ENCODE measurements around the gene FHIT. TPM values are rescaled to one million over a fixed set of nuclear protein-coding genes. Genes with fewer than 3 reads are reported as not detected.

FHIT gene
- total RNA-seq, 2 donors from 2014 or later, result 10.4 to 15.8 TPM

GRCh38 chr3:60953351-60953750 lies 297.9 kb downstream of the FHIT start:
- Histone ChIP-seq H3K27ac (no peak overlapping the region), H3K36me3 (replicated peaks in 1 of 2; ENCODE audit: insufficient read depth in 1 of 2, low read depth in 2 of 2) (no peaks in the 10 kb centered on the region), H3K4me1 (no peaks in the 10 kb centered on the region), H3K9me3 (no peaks in the 10 kb centered on the region), H3K4me3 (no peak overlapping the region), H3K27me3 (no peaks in the 10 kb centered on the region)
- intact Hi-C loops (cut with DNase I), result no loop called here
- DNase-seq, result no peak
- no peak for TF ChIP-seq POLR2A (IDR thresholded peaks at IDR 0.05)
- TF ChIP-seq CTCF (IDR thresholded peaks at IDR 0.05), result no peak
- no peak for ATAC-seq
- 83 to 86% methylated on average over 5 of the region's 5 CpGs for WGBS, 2 donors

GRCh38 chr3:60952055-60952454 lies 299.2 kb downstream of the FHIT start:
- DNase-seq (no peak), ATAC-seq (no peak)
- no peak overlapping the region for H3K27ac ChIP-seq
- H3K9me3 ChIP-seq, result no peaks in the 10 kb centered on the region
- no peak overlapping the region for H3K4me3 ChIP-seq
- intact Hi-C loops (cut with DNase I), result no loop called here
- H3K36me3 ChIP-seq (replicated peaks in 1 of 2; ENCODE audit: insufficient read depth in 1 of 2, low read depth in 2 of 2), result no peaks in the 10 kb centered on the region
- TF ChIP-seq POLR2A (IDR thresholded peaks at IDR 0.05), result no peak
- TF ChIP-seq CTCF (IDR thresholded peaks at IDR 0.05), result no peak
- no peaks in the 10 kb centered on the region for H3K27me3 ChIP-seq
- H3K4me1 ChIP-seq, result no peaks in the 10 kb centered on the region
- 74 to 77% methylated on average over 6 of the region's 6 CpGs for WGBS, 2 donors

GRCh38 chr3:60949146-60949545 lies 302.1 kb downstream of the FHIT start:
- no peaks in the 10 kb centered on the region for H3K36me3 ChIP-seq (replicated peaks in 1 of 2; ENCODE audit: insufficient read depth in 1 of 2, low read depth in 2 of 2)
- DNase-seq (no peak), ATAC-seq (no peak)
- intact Hi-C loops (cut with DNase I), result no loop called here
- H3K27ac ChIP-seq, result no peak overlapping the region
- H3K4me1 ChIP-seq, result no peaks in the 10 kb centered on the region
- H3K4me3 ChIP-seq, result no peak overlapping the region
- WGBS, 2 donors, result 73 to 77% methylated on average over 3 of the region's 3 CpGs
- TF ChIP-seq POLR2A (IDR thresholded peaks at IDR 0.05) (no peak), CTCF (IDR thresholded peaks at IDR 0.05) (no peak)
- H3K27me3 ChIP-seq, result no peaks in the 10 kb centered on the region
- no peaks in the 10 kb centered on the region for H3K9me3 ChIP-seq

GRCh38 chr3:60948488-60948887 lies 302.8 kb downstream of the FHIT start:
- no peaks in the 10 kb centered on the region for H3K9me3 ChIP-seq
- intact Hi-C loops (cut with DNase I), result no loop called here
- no peak overlapping the region for H3K27ac ChIP-seq
- DNase-seq (no peak), ATAC-seq (no peak)
- no peaks in the 10 kb centered on the region for H3K36me3 ChIP-seq (replicated peaks in 1 of 2; ENCODE audit: insufficient read depth in 1 of 2, low read depth in 2 of 2)
- H3K27me3 ChIP-seq, result no peaks in the 10 kb centered on the region
- TF ChIP-seq POLR2A (IDR thresholded peaks at IDR 0.05) (no peak), CTCF (IDR thresholded peaks at IDR 0.05) (peak in 4 of 7 experiments; percentile 18 to 26 (median 20))
- H3K4me3 ChIP-seq, result no peak overlapping the region
- no peaks in the 10 kb centered on the region for H3K4me1 ChIP-seq

GRCh38 chr3:60935709-60936108 lies 315.5 kb downstream of the FHIT start:
- WGBS, 2 donors, result 89 to 93% methylated on average over 3 of the region's 3 CpGs
- no peaks in the 10 kb centered on the region for H3K27me3 ChIP-seq
- ATAC-seq (no peak), DNase-seq (no peak)
- intact Hi-C loops (cut with DNase I), result no loop called here
- TF ChIP-seq POLR2A (IDR thresholded peaks at IDR 0.05), result no peak
- no peak for TF ChIP-seq CTCF (IDR thresholded peaks at IDR 0.05)
- no peak overlapping the region for H3K27ac ChIP-seq
- no peaks in the 10 kb centered on the region for H3K9me3 ChIP-seq
- no peaks in the 10 kb centered on the region for H3K36me3 ChIP-seq (replicated peaks in 1 of 2; ENCODE audit: insufficient read depth in 1 of 2, low read depth in 2 of 2)
- no peaks in the 10 kb centered on the region for H3K4me1 ChIP-seq
- H3K4me3 ChIP-seq, result no peak overlapping the region
